HG02884 (cell line): ENCODE measurements around the gene ZNF772.
A peak's percentile ranks its signal among the peaks of the same experiment; 100 is the strongest.

Experiments
- ATAC-seq: cut with Tn5 transposase; IDR thresholded peaks from one replicate; pipeline ENCODE4 v1.9.1; 2021; ENCODE audit warnings: mild to moderate bottlenecking, moderate library complexity; ENCODE audit not compliant: unreplicated experiment

ZNF772 gene

GRCh38 chr19:57435062-57435978 lies 42.0 kb downstream of the ZNF772 start, which contains the start of gene ZNF749:
ZNF749 (plus strand) TSS chr19:57435325; CDS start chr19:57435579, 254 bp downstream.
- ATAC-seq, result peak; percentile 96

GRCh38 chr19:57434386-57435061 lies 42.8 kb downstream of the ZNF772 start:
- ATAC-seq, result no peak

- ATAC-seq, result no peak
These were observed 56.3 kb downstream of the ZNF772 start for GRCh38 chr19:57421037-57421436.

- ATAC-seq, result no peak
These were observed 57.9 kb downstream of the ZNF772 start for GRCh38 chr19:57419439-57419838.
